Measurements from ENCODE around the gene SPDYE1.
A peak's percentile ranks its signal among the peaks of the same experiment; 100 is the strongest.
"Not testable (repeated sequence)": the region's sequence is repeated elsewhere in the genome, so short reads cannot be mapped to it uniquely, and the experiment has no call there.

SPDYE1 gene, protein sequence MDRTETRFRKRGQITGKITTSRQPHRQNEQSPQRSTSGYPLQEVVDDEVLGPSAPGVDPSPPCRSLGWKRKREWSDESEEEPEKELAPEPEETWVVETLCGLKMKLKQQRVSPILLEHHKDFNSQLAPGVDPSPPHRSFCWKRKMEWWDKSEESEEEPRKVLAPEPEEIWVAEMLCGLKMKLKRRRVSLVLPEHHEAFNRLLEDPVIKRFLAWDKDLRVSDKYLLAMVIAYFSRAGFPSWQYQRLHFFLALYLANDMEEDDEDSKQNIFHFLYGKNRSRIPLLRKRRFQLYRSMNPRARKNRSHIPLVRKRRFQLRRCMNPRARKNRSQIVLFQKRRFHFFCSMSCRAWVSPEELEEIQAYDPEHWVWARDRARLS

GRCh38 chr7:43997532-43997931, at the start of gene SPDYE1:
Gene SPDYE1 (plus strand): TSS chr7:43997897. CDS start chr7:43999950, 2,053 bp downstream.
- not testable (repeated sequence) for DNase-seq

- DNase-seq, result no peak
These were observed 45.7 kb upstream of the SPDYE1 start for GRCh38 chr7:43952028-43952427.

DNA sequence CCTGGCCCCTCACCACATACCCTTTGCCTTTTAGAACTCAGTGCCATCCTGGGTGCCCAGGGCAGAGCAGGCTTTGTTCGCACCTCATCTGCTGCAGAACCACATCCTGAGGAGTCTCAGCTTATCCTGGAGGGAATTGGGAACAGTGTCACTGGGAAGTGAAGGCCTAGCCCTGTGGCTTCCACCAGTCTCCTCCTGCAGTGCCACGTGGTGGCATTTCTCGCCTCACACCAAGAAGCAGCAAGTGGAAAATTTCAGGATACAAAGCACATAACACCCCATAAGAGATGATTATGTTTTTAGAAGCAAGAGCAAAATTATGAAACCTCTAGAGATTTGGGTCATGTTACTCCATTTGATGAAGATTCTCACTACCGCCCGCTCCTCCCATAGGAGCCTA, 44.6 kb upstream of the SPDYE1 start:
- no peak for DNase-seq

GRCh38 chr7:43954524-43955228, 43.0 kb upstream of the SPDYE1 start:
- DNase-seq, result peak in 1 of 2 experiments; percentile 36

GRCh38 chr7:43956027-43956426, 41.7 kb upstream of the SPDYE1 start:
- DNase-seq, result no peak

DNA sequence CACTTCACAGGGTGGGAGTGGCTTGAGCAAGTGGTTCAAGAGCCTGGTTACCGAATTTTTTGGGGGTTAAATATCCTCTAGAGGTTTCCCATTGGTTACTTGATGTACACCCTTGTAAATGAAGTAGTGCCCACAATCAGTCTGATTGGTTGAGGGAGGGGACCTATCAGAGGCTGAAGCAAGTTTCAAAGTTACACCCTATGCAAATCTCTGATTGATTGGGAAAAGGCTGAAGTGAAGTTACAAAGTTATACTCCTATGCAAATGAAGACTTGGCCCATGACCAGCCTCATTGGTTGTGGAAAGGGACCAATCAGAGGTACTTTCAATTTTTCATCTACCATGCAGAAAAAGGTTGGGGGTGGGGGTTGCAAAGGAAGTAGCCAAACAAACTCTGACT, 36.8 kb upstream of the SPDYE1 start:
- DNase-seq, result no peak

GRCh38 chr7:43966392-43966791, 31.3 kb upstream of the SPDYE1 start:
- DNase-seq, result not testable (repeated sequence)

- DNase-seq, result not testable (repeated sequence)
These were observed 29.3 kb upstream of the SPDYE1 start for GRCh38 chr7:43968172-43969040.

DNA sequence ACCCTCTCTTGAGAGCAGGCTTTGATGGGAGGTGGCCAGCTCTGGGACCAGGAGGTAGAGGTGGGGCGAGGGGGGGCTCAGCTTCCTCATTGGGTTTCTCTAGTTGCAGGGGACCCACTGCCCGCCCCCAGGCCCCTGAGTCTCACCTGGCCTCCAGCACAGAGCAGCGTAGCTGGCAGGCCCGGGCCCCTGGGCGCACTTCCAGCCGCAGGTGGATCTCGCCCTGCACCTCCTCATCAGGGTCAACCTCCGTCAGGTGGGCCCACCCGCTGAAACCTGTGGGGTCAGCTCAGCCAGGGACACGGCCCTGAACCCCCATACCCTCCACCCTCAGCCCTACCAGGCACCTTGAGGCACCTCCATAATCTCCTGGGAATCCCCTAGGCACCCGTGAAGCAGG, 28.1 kb upstream of the SPDYE1 start:
- DNase-seq, result not testable (repeated sequence)

- DNase-seq, result not testable (repeated sequence)
These were observed 27.0 kb upstream of the SPDYE1 start for GRCh38 chr7:43970698-43971097.

- not testable (repeated sequence) for DNase-seq
These were observed 23.6 kb upstream of the SPDYE1 start for GRCh38 chr7:43974033-43974573.

- DNase-seq, result not testable (repeated sequence)
These were observed 22.8 kb upstream of the SPDYE1 start for GRCh38 chr7:43974725-43975482.

- DNase-seq, result no peak
These were observed 20.2 kb upstream of the SPDYE1 start for GRCh38 chr7:43977525-43977924.

GRCh38 chr7:43978102-43978501, 19.6 kb upstream of the SPDYE1 start:
- DNase-seq, result not testable (repeated sequence)

DNA sequence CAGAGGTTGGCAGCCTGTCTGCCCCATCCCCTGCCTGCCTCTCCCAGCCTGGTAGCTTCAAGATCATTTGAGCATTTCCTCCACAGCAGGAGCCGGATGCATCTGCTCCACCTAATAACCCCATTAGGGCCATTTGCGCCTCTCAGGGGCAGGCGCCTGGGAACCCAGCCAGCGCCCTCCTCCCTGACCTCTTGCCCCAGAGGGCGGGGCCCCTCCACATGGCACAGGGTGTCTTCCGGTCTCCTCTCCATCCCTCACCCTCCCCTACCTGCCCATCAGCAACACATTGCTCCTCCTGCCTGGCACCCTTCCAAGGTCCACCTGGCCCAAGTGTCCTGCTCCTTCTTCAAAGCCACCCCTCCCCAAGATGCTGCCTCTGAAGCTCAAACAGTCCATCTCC, 14.8 kb upstream of the SPDYE1 start:
- not testable (repeated sequence) for DNase-seq

- not testable (repeated sequence) for DNase-seq
These were observed 14.0 kb upstream of the SPDYE1 start for GRCh38 chr7:43983736-43984135.

DNA sequence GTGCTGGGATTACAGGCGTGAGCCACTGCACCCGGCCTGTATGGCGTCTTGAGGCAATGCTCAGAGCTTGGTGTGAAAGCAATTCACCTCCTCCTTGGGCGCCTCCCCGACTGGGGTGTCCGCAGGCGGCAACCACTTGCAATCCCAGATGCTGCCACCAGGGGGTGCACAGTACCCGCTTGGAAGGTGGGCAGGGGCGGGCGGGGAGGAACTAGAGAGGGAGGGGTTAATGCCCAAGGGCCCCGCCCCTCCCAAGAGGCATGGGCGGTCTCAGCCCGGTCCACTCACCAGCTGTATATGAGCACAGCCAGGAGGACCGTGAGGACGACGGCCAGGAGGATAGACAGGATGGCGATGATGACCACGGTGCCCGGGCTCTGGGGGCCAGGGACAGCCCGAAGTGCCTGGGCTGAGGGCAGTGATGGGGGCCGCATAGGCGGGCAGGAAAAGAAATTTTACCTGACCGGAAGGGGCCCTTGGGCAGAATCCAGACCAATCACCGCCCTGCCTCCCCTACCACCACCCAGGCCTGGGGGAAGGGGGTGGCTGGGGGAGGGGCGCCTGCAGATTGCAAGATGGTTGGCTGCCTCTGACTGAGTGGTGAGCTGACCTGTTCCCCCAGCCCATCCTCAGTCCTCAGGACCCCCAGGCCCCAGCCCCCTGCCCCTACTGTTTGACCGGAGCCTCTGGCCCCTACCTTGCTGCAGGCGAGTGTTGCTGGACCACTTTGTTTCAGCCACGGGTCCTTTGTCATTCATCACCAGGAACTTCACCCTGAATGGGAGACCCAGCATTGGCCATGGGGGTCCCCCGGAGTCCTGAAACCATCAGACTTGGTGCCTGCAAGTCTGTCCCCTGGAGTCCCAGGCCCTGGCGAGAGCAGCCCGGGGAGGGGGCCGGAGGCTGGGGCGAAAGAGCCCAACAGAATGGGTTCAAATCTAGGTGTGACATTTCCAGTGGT, 11.5 kb upstream of the SPDYE1 start:
- DNase-seq, result not testable (repeated sequence)

GRCh38 chr7:43987476-43987875, 10.2 kb upstream of the SPDYE1 start:
- not testable (repeated sequence) for DNase-seq

GRCh38 chr7:43990011-43990585, 7.6 kb upstream of the SPDYE1 start:
- not testable (repeated sequence) for DNase-seq

GRCh38 chr7:43990829-43991228, 6.9 kb upstream of the SPDYE1 start:
- DNase-seq, result not testable (repeated sequence)
